Endothelial cell of umbilical vein (primary cell): Measurements from ENCODE around the gene CHRNA7. TPM values are rescaled to one million over a fixed set of nuclear protein-coding genes. Genes with fewer than 3 reads are reported as not detected.

ENCODE experiments used
- BruUV-seq: library from RNA; stranded (reverse); fragments of 400-500 nt; replicated peaks from 2 replicates; lab custom pipeline; 2021; lab: Mats Ljungman, UMichigan
- CTCF ChIA-PET: fragments of 300-600, 350-600 bp; sonication (Branson Sonifier 250); formaldehyde crosslinking; loops from one replicate; lab custom pipeline; 2021; ENCODE audit warnings: antibody characterized with exemption, inconsistent platforms; lab: Charles Lee
- POLR2A ChIA-PET: fragments of 300-600, 350-600 bp; sonication (Branson Sonifier 250); formaldehyde crosslinking; loops from one replicate; lab custom pipeline; 2021; ENCODE audit warnings: antibody characterized with exemption, inconsistent platforms; lab: Charles Lee
- DNase-seq: peaks from one replicate; pipeline ENCODE4 v3.0.0-alpha.2; 2011; ENCODE audit warnings: low read depth, low spot score
- FAIRE-seq: peaks from 2 replicates; lab custom pipeline; 2011; peaks lifted over from hg19 to GRCh38; lab: Jason Lieb, UNC
- H2AFZ ChIP-seq: 2 replicates; pipeline ENCODE4 v1.6.0; 2012; ENCODE audit warnings: low read depth, low read length, control low read depth, inconsistent platforms
- H3K27ac ChIP-seq: 2 replicates; pipeline ENCODE4 v1.5.1; 2011; ENCODE audit warnings: low read depth, mild to moderate bottlenecking, control low read depth, low read length, moderate library complexity; ENCODE audit not compliant: insufficient read depth
- H3K27me3 ChIP-seq, 2 experiments: 2 replicates each; pipeline versions ENCODE4 v1.6.0 to v1.6.1; 2011; ENCODE audit warnings: low read length in 2 of 2, mixed read lengths in 1 of 2; ENCODE audit not compliant: control insufficient read depth in 2 of 2, insufficient read depth in 2 of 2
- H3K36me3 ChIP-seq, 2 experiments: 2 replicates in 1 of 2; 3 replicates in 1 of 2; pipeline ENCODE4 v1.5.1; 2011; ENCODE audit warnings: low read length in 2 of 2, mild to moderate bottlenecking in 1 of 2, moderate library complexity in 1 of 2; ENCODE audit not compliant: control insufficient read depth in 2 of 2, insufficient read depth in 2 of 2; ENCODE audit errors: extremely low read depth in 1 of 2
- H3K4me1 ChIP-seq: 3 replicates; pipeline ENCODE4 v1.5.1; 2011; ENCODE audit warnings: mild to moderate bottlenecking, low read length; ENCODE audit not compliant: control insufficient read depth, insufficient read depth; ENCODE audit errors: extremely low read depth
- H3K4me2 ChIP-seq: 2 replicates; pipeline ENCODE4 v1.6.1; 2011; ENCODE audit warnings: low read length, control low read depth, mixed read lengths; ENCODE audit not compliant: insufficient read depth
- H3K4me3 ChIP-seq, 3 experiments: fragments of 200-600 bp in 1 of 3; sonication (generic), shearing (Covaris generic) in 1 of 3; replicated peaks in 1 of 3; 2 replicates each; pipeline ENCODE4 v1.5.1; 2011 to 2016; ENCODE audit warnings: control low read depth in 3 of 3, low read length in 3 of 3, mild to moderate bottlenecking in 2 of 3, inconsistent platforms in 1 of 3, low read depth in 1 of 3, moderate library complexity in 1 of 3; ENCODE audit not compliant: insufficient read depth in 1 of 3
- H3K79me2 ChIP-seq: 2 replicates; pipeline ENCODE4 v1.6.0; 2012; ENCODE audit warnings: low read length, inconsistent platforms; ENCODE audit not compliant: control insufficient read depth, insufficient read depth
- H3K9ac ChIP-seq: replicated peaks from 2 replicates; pipeline ENCODE3; 2011; ENCODE audit warnings: low read length, control low read depth; ENCODE audit not compliant: insufficient read depth; ENCODE audit errors: extremely low read depth
- H3K9me1 ChIP-seq: replicated peaks from 3 replicates; pipeline ENCODE4 v1.6.0; 2011; ENCODE audit warnings: mild to moderate bottlenecking, low read length; ENCODE audit not compliant: control insufficient read depth, insufficient read depth; ENCODE audit errors: extremely low read depth
- H3K9me3 ChIP-seq: replicated peaks from 2 replicates; pipeline ENCODE4 v1.5.1; 2012; ENCODE audit warnings: low read length, inconsistent platforms; ENCODE audit not compliant: control insufficient read depth, insufficient read depth
- H4K20me1 ChIP-seq: replicated peaks from 2 replicates; pipeline ENCODE3; 2011; ENCODE audit warnings: mild to moderate bottlenecking, low read length; ENCODE audit not compliant: control insufficient read depth, insufficient read depth; ENCODE audit errors: extremely low read depth
- EZH2 ChIP-seq: IDR thresholded peaks from 2 replicates; pipeline ENCODE4 v1.6.1; 2012; ENCODE audit warnings: borderline replicate concordance, low read depth, mild to moderate bottlenecking, moderate library complexity, low read length, inconsistent platforms; ENCODE audit not compliant: severe bottlenecking
- FOS ChIP-seq: IDR thresholded peaks from 2 replicates; pipeline ENCODE4 v1.6.1; 2011; ENCODE audit warnings: mild to moderate bottlenecking, low read length, moderate library complexity, borderline replicate concordance; ENCODE audit not compliant: insufficient read depth
- GATA2 ChIP-seq: IDR thresholded peaks from 2 replicates; pipeline ENCODE4 v1.7.0; 2011; ENCODE audit warnings: low read depth, mild to moderate bottlenecking, moderate library complexity, mixed read lengths, low read length; ENCODE audit not compliant: insufficient read length, insufficient read depth
- JUN ChIP-seq: IDR thresholded peaks from 2 replicates; pipeline ENCODE4 v1.6.1; 2011; ENCODE audit warnings: borderline replicate concordance, low read depth; ENCODE audit not compliant: insufficient read length, insufficient read depth
- MYC ChIP-seq: IDR thresholded peaks from one replicate; pipeline ENCODE4 v1.6.1; 2011; ENCODE audit warnings: mild to moderate bottlenecking, low read depth, low read length
- POLR2A ChIP-seq: IDR thresholded peaks from 2 replicates; pipeline ENCODE4 v1.6.1; 2012; ENCODE audit warnings: low read depth, mild to moderate bottlenecking, control low read depth, low read length
- POLR2AphosphoS5 ChIP-seq: IDR thresholded peaks from 2 replicates; pipeline ENCODE4 v1.6.1; 2012; ENCODE audit warnings: low read depth, mild to moderate bottlenecking, control low read depth, low read length, moderate library complexity; ENCODE audit not compliant: insufficient read depth
- dilution Hi-C: fragments of 300-500 bp; cut with MboI; formaldehyde crosslinking; loops from one replicate; pipeline ENCODE4 v1.15.0; 2019; ENCODE audit warnings: low sequenced_read_pairs; ENCODE audit not compliant: extremely low pct_ligation_motif_present
- intact Hi-C: fragments of 100-400 bp; cut with micrococcal nuclease; formaldehyde crosslinking; loops from one replicate; pipeline ENCODE4 v1.10.0; 2022
- polyA plus RNA-seq, 4 experiments: library from polyadenylated mRNA; depleted of rRNA in 3 of 4; stranded (reverse) in 3 of 4; unstranded in 1 of 4; fragments of >200 nt; gene quantifications; 2 replicates each; pipeline versions ENCODE4 v1.2.1 to v1.2.3, GENCODE V29; 2011 to 2012; ENCODE audit warnings: missing spikeins in 1 of 4
- total RNA-seq: library from RNA; stranded (reverse); gene quantifications from 2 replicates; pipeline ENCODE4 v1.2.3, GENCODE V29; 2021
- TF ChIP-seq, protein P1 (sequence below), 2 donors: IDR thresholded peaks; 1 replicate in 1 of 2; 2 replicates in 1 of 2; pipeline ENCODE4 v1.5.1; 2011; ENCODE audit warnings: low read length in 2 of 2, mild to moderate bottlenecking in 2 of 2, moderate library complexity in 2 of 2, control low read depth in 1 of 2, inconsistent platforms in 1 of 2, low read depth in 1 of 2; ENCODE audit not compliant: insufficient read depth in 1 of 2; ENCODE audit errors: extremely low read depth in 1 of 2
- TF ChIP-seq, protein P2 (sequence below): IDR thresholded peaks from 2 replicates; pipeline ENCODE4 v1.6.1; 2011; ENCODE audit not compliant: insufficient read depth, insufficient read length

The CHRNA7 gene
- total and polyA plus RNA-seq, 2 donors (not counting 3 experiments of a cell fraction or from before 2014, with no cell fraction given): 0.70 to 2.6 TPM

DNA sequence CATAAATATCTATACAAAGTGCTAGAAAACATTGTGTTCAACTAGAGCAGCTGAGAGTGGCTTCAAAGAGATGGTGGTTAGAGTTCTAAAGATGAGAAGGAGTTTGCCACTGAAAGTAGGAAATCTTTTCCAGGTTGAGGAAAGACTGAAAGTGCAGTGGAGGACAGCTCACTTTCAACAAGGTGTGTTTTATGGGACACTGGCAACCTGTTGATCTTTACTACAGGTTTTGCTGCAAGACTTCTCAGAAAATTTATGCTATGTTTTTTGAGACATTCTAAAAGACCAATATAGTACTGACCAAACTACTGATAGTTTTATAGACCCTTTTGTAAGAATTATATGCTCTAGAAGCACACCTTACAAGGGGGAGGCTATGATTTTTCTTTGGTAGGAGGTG, 3.8 kb downstream of the CHRNA7 start:
- ChIA-PET POLR2A (no interaction called here), CTCF (no interaction called here)
- H3K4me2 ChIP-seq: no peak overlapping the region
- no peaks in the 10 kb centered on the region for H3K4me1 ChIP-seq
- H3K79me2 ChIP-seq: no peaks in the 10 kb centered on the region
- H3K4me3 ChIP-seq: no peak overlapping the region
- H3K9me3 ChIP-seq: no peaks in the 10 kb centered on the region
- no peaks in the 10 kb centered on the region for H3K36me3 ChIP-seq
- dilution Hi-C loops (no loop called here), intact Hi-C loops (loop anchor here (5.0 kb wide), 3 partner anchors 37 to 482 kb away; no protein-coding TSS in a partner anchor)
- H3K9ac ChIP-seq: no peak overlapping the region
- FAIRE-seq (no peak), DNase-seq (no peak)
- no peaks in the 10 kb centered on the region for H3K9me1 ChIP-seq
- no peak overlapping the region for H2AFZ ChIP-seq
- H3K27me3 ChIP-seq: peaks cover 20 to 25% of the 10 kb centered on the region in 2 experiments
- TF ChIP-seq FOS: no peak
- TF ChIP-seq JUN: no peak
- TF ChIP-seq GATA2: no peak
- TF ChIP-seq EZH2: no peak
- TF ChIP-seq POLR2AphosphoS5: no peak
- TF ChIP-seq, protein P1, sequence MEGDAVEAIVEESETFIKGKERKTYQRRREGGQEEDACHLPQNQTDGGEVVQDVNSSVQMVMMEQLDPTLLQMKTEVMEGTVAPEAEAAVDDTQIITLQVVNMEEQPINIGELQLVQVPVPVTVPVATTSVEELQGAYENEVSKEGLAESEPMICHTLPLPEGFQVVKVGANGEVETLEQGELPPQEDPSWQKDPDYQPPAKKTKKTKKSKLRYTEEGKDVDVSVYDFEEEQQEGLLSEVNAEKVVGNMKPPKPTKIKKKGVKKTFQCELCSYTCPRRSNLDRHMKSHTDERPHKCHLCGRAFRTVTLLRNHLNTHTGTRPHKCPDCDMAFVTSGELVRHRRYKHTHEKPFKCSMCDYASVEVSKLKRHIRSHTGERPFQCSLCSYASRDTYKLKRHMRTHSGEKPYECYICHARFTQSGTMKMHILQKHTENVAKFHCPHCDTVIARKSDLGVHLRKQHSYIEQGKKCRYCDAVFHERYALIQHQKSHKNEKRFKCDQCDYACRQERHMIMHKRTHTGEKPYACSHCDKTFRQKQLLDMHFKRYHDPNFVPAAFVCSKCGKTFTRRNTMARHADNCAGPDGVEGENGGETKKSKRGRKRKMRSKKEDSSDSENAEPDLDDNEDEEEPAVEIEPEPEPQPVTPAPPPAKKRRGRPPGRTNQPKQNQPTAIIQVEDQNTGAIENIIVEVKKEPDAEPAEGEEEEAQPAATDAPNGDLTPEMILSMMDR (IDR thresholded peaks at IDR 0.05; ENCODE audit: extremely low read depth in 1 of 2, insufficient read depth in 1 of 2, low read depth in 1 of 2, low read length in 2 of 2): no peak
- no peak for TF ChIP-seq MYC
- no peak for TF ChIP-seq POLR2A
- TF ChIP-seq, protein P2, sequence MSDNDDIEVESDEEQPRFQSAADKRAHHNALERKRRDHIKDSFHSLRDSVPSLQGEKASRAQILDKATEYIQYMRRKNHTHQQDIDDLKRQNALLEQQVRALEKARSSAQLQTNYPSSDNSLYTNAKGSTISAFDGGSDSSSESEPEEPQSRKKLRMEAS: no peak
- no peaks in the 10 kb centered on the region for H4K20me1 ChIP-seq
- H3K27ac ChIP-seq: no peak overlapping the region
- no TSS peak for BruUV-seq
